H1 (cell line): ENCODE data around the gene FIP1L1. TPM values are rescaled to one million over a fixed set of nuclear protein-coding genes. Genes with fewer than 3 reads are reported as not detected.

Experiments
- CTCF ChIA-PET: fragments of 300-600 bp; sonication (Branson Sonifier 250); formaldehyde crosslinking; loops from one replicate; lab custom pipeline; 2021; ENCODE audit not compliant: partially characterized antibody; lab: Charles Lee
- POLR2A ChIA-PET: fragments of 300-600 bp; sonication (Branson Sonifier 250); formaldehyde crosslinking; loops from one replicate; lab custom pipeline; 2021; ENCODE audit warnings: inconsistent platforms; ENCODE audit not compliant: partially characterized antibody; lab: Charles Lee
- DNase-seq, 2 experiments: peaks; one replicate each; pipeline versions ENCODE4 v3.0.0 to v3.0.0-alpha.2; 2010 to 2022; ENCODE audit warnings: low spot score in 2 of 2, low read depth in 1 of 2, mixed read lengths in 1 of 2
- FAIRE-seq: peaks from 2 replicates; lab custom pipeline; 2011; peaks lifted over from hg19 to GRCh38; lab: Jason Lieb, UNC
- H2AFZ ChIP-seq: 2 replicates; pipeline ENCODE4 v1.8.1; 2012; ENCODE audit warnings: low read length, inconsistent platforms
- H2AK5ac ChIP-seq: 2 replicates; pipeline ENCODE4 v1.6.1; 2013; ENCODE audit warnings: low read depth, low read length
- H2BK120ac ChIP-seq: replicated peaks from 2 replicates; pipeline ENCODE3; 2013; ENCODE audit warnings: low read depth, low read length, inconsistent platforms
- H2BK12ac ChIP-seq: 2 replicates; pipeline ENCODE4 v1.6.1; 2013; ENCODE audit warnings: low read depth, low read length
- H2BK15ac ChIP-seq: 2 replicates; pipeline ENCODE4 v1.6.1; 2013; ENCODE audit warnings: low read length
- H2BK20ac ChIP-seq: 2 replicates; pipeline ENCODE4 v1.6.1; 2013; ENCODE audit warnings: low read length
- H2BK5ac ChIP-seq: 2 replicates; pipeline ENCODE4 v1.6.1; 2013; ENCODE audit warnings: low read depth, low read length
- H3K14ac ChIP-seq: 2 replicates; pipeline ENCODE4 v1.6.1; 2013; ENCODE audit warnings: inconsistent platforms; ENCODE audit not compliant: insufficient read length
- H3K18ac ChIP-seq: 2 replicates; pipeline ENCODE4 v1.6.1; 2013; ENCODE audit warnings: low read length; ENCODE audit errors: extremely low read depth
- H3K23ac ChIP-seq: 2 replicates; pipeline ENCODE4 v1.6.1; 2013; ENCODE audit warnings: inconsistent platforms; ENCODE audit not compliant: insufficient read length
- H3K23me2 ChIP-seq: 2 replicates; pipeline ENCODE4 v1.6.1; 2013; ENCODE audit warnings: low read depth, low read length
- H3K27ac ChIP-seq: 2 replicates; pipeline ENCODE4 v1.6.1; 2011; ENCODE audit warnings: low read depth, low read length, inconsistent platforms
- H3K27me3 ChIP-seq, 4 experiments: replicated peaks in 1 of 4; 1 replicate in 1 of 4; 2 replicates in 3 of 4; pipeline versions ENCODE4 v1.6.1 to v1.8.1; 2011 to 2013; ENCODE audit warnings: low read length in 3 of 4, mild to moderate bottlenecking in 3 of 4, inconsistent platforms in 2 of 4, mixed read lengths in 2 of 4, moderate library complexity in 1 of 4; ENCODE audit not compliant: control insufficient read depth in 3 of 4, insufficient read depth in 3 of 4; ENCODE audit errors: extremely low read depth in 1 of 4
- H3K36me3 ChIP-seq, 4 experiments: 2 replicates each; pipeline versions ENCODE4 v1.6.1 to v1.8.1; 2011 to 2013; ENCODE audit warnings: mild to moderate bottlenecking in 4 of 4, low read length in 3 of 4, moderate library complexity in 2 of 4, control low read depth in 1 of 4, inconsistent platforms in 1 of 4; ENCODE audit not compliant: insufficient read depth in 4 of 4, control insufficient read depth in 2 of 4
- H3K4ac ChIP-seq: replicated peaks from 2 replicates; pipeline ENCODE3; 2013; ENCODE audit warnings: low read length, low read depth, mixed read lengths, inconsistent platforms; ENCODE audit not compliant: insufficient read length
- H3K4me1 ChIP-seq, 4 experiments: replicated peaks in 1 of 4; 1 replicate in 1 of 4; 2 replicates in 3 of 4; pipeline versions ENCODE4 v1.6.1 to v1.8.1; 2011 to 2013; ENCODE audit warnings: low read length in 3 of 4, inconsistent platforms in 2 of 4, mixed read lengths in 1 of 4; ENCODE audit not compliant: insufficient read depth in 4 of 4, control insufficient read depth in 3 of 4
- H3K4me2 ChIP-seq, 2 experiments: 2 replicates each; pipeline versions ENCODE4 v1.6.1 to v1.8.1; 2011 to 2013; ENCODE audit warnings: low read depth in 2 of 2, low read length in 2 of 2, control low read depth in 1 of 2, inconsistent platforms in 1 of 2, mild to moderate bottlenecking in 1 of 2; ENCODE audit not compliant: insufficient read depth in 1 of 2
- H3K4me3 ChIP-seq, 4 experiments: fragments of 200-600, 300-600 bp in 1 of 4; sonication (generic), shearing (Covaris generic), sonication (Bioruptor Twin) in 1 of 4; 2 replicates each; pipeline versions ENCODE4 v1.5.1 to v1.8.1; 2011 to 2016; ENCODE audit warnings: low read length in 4 of 4, low read depth in 3 of 4, control low read depth in 2 of 4, inconsistent platforms in 2 of 4, mild to moderate bottlenecking in 2 of 4, mixed read lengths in 1 of 4, moderate library complexity in 1 of 4; ENCODE audit not compliant: insufficient read depth in 2 of 4; ENCODE audit errors: extremely low read depth in 1 of 4
- H3K56ac ChIP-seq: replicated peaks from 2 replicates; pipeline ENCODE3; 2013; ENCODE audit warnings: low read depth, mild to moderate bottlenecking, mixed read lengths, low read length, inconsistent platforms; ENCODE audit not compliant: insufficient read length
- H3K79me1 ChIP-seq: 2 replicates; pipeline ENCODE4 v1.6.1; 2013; ENCODE audit warnings: low read depth, low read length, control low read depth
- H3K79me2 ChIP-seq, 2 experiments: 2 replicates each; pipeline versions ENCODE4 v1.6.1 to v1.8.1; 2012 to 2013; ENCODE audit warnings: low read length in 2 of 2, mild to moderate bottlenecking in 2 of 2, inconsistent platforms in 1 of 2; ENCODE audit not compliant: insufficient read depth in 2 of 2, control insufficient read depth in 1 of 2
- H3K9ac ChIP-seq, 4 experiments: replicated peaks in 1 of 4; 1 replicate in 1 of 4; 2 replicates in 3 of 4; pipeline versions ENCODE4 v1.6.1 to v1.8.1; 2011 to 2013; ENCODE audit warnings: low read depth in 3 of 4, low read length in 3 of 4, control low read depth in 2 of 4, mild to moderate bottlenecking in 2 of 4, moderate library complexity in 2 of 4, inconsistent platforms in 1 of 4; ENCODE audit errors: extremely low read depth in 1 of 4
- H3K9me3 ChIP-seq, 2 experiments: 2 replicates each; pipeline versions ENCODE4 v1.6.1 to v1.8.1; 2012 to 2013; ENCODE audit warnings: mild to moderate bottlenecking in 2 of 2, moderate library complexity in 2 of 2, control low read depth in 1 of 2, inconsistent platforms in 1 of 2, low read depth in 1 of 2, low read length in 1 of 2, mixed read lengths in 1 of 2; ENCODE audit not compliant: insufficient read depth in 2 of 2
- H4K20me1 ChIP-seq, 2 experiments: replicated peaks in 1 of 2; 2 replicates each; pipeline versions ENCODE3 to v1.8.1; 2011 to 2013; ENCODE audit warnings: inconsistent platforms in 2 of 2, low read length in 2 of 2, mild to moderate bottlenecking in 1 of 2; ENCODE audit not compliant: insufficient read depth in 2 of 2, control insufficient read depth in 1 of 2
- H4K5ac ChIP-seq: 2 replicates; pipeline ENCODE4 v1.6.1; 2013; ENCODE audit warnings: low read length, low read depth, mixed read lengths, inconsistent platforms; ENCODE audit not compliant: insufficient read length
- H4K8ac ChIP-seq: 2 replicates; pipeline ENCODE4 v1.8.0; 2013; ENCODE audit warnings: mild to moderate bottlenecking, moderate library complexity, low read length, inconsistent platforms; ENCODE audit not compliant: insufficient read depth; ENCODE audit errors: extremely low read depth
- H4K91ac ChIP-seq: replicated peaks from 2 replicates; pipeline ENCODE3; 2013; ENCODE audit warnings: low read length, mixed read lengths, inconsistent platforms; ENCODE audit not compliant: insufficient read length
- CTCF ChIP-seq, 3 experiments: IDR thresholded peaks; 1 replicate in 2 of 3; 2 replicates in 1 of 3; pipeline versions ENCODE4 v1.5.1 to v1.6.1; 2011; ENCODE audit warnings: low read length in 3 of 3, mild to moderate bottlenecking in 3 of 3, inconsistent platforms in 2 of 3, low read depth in 1 of 3, moderate library complexity in 1 of 3; ENCODE audit not compliant: insufficient read depth in 1 of 3; ENCODE audit errors: control extremely low read depth in 1 of 3
- SAP30 ChIP-seq: fragments of 300-600 bp; sonication (generic); IDR thresholded peaks from 2 replicates; pipeline ENCODE4 v1.7.1; 2012; ENCODE audit warnings: low read length, moderate library complexity, mild to moderate bottlenecking, inconsistent platforms; ENCODE audit not compliant: insufficient read depth, insufficient replicate concordance
- WGBS, 2 experiments: shearing (Covaris generic) in 1 of 2; methylation state at CpG; one replicate each; pipeline versions ENCODE4 v1.1.6 to v1.1.7; 2013 to 2015; ENCODE audit warnings: low lambda C conversion rate in 2 of 2, mixed read lengths in 2 of 2, inconsistent platforms in 1 of 2, low coverage in 1 of 2, missing lambda C conversion rate in 1 of 2; ENCODE audit not compliant: insufficient replicate concordance in 2 of 2, insufficient coverage in 1 of 2, insufficient read length in 1 of 2; ENCODE audit errors: extremely low coverage in 1 of 2, missing lambda C conversion rate in 1 of 2; 5-methylcytosine and 5-hydroxymethylcytosine counted together
- polyA plus RNA-seq, 7 experiments: library from polyadenylated mRNA; depleted of rRNA in 3 of 7; stranded (reverse) in 5 of 7; unstranded in 2 of 7; fragments of >200 nt in 5 of 7; fragments of 200-250 nt in 2 of 7; gene quantifications; 1 replicate in 5 of 7; 2 replicates in 1 of 7; 4 replicates in 1 of 7; pipeline versions ENCODE4 v1.2.1 to v1.2.3, GENCODE V29; 2011 to 2013; ENCODE audit warnings: missing spikeins in 2 of 7, mixed read lengths in 2 of 7
- total RNA-seq: library from RNA; stranded (reverse); fragmentation: NEBNext Ultra II Directional; extraction: Animal tissue kit (Norgen Biotek cat#: 25700); gene quantifications from 2 replicates; pipeline ENCODE4 v1.2.1, GENCODE V29; 2021

FIP1L1 gene
- total and polyA plus RNA-seq, 2 of the 8 experiments (the other 6 are each of a cell fraction or from before 2014, with no cell fraction given), result 19.5 to 53.7 TPM

- ChIA-PET POLR2A (no interaction called here), CTCF (interaction anchor here (0.6 to 7.5 kb wide), 21 partner anchors 9 to 744 kb away, joined by 3 to 54 read pairs (median 4); no protein-coding TSS in a partner anchor)
- Histone ChIP-seq H4K91ac (no peak overlapping the region), H4K8ac (no peak overlapping the region), H2BK15ac (no peak overlapping the region), H2BK120ac (no peak overlapping the region), H2AK5ac (no peak overlapping the region), H3K56ac (no peak overlapping the region), H3K14ac (no peak overlapping the region), H3K36me3 (no peaks in the 10 kb centered on the region), H2BK5ac (no peak overlapping the region), H2BK12ac (no peak overlapping the region), H3K4me1 (peaks cover 0 to 3% (median 0%) of the 10 kb centered on the region in 4 experiments; a peak in 3 of 7 replicates), H3K4me2 (no peak overlapping the region), H3K79me2 (no peaks in the 10 kb centered on the region), H3K4ac (no peak overlapping the region), H3K79me1 (no peaks in the 10 kb centered on the region), H3K27ac (no peak overlapping the region), H3K9me3 (no peaks in the 10 kb centered on the region), H3K18ac (no peak overlapping the region), H2BK20ac (no peak overlapping the region), H4K20me1 (no peaks in the 10 kb centered on the region), H4K5ac (peak overlapping the region; percentile 41), H3K9ac (no peak overlapping the region), H3K23me2 (no peaks in the 10 kb centered on the region), H2AFZ (no peak overlapping the region; the same call in 1 of the 2 replicates)
- WGBS, 2 experiments, result 69% methylated on average over 6 of the region's 6 CpGs; no CpG with 5 or more reads in 1 of the 2 experiments
- FAIRE-seq, result peak; percentile 13
- DNase-seq, result no peak
- TF ChIP-seq CTCF (IDR thresholded peaks at IDR 0.05; ENCODE audit: control extremely low read depth in 1 of 3, insufficient read depth in 1 of 3, low read depth in 1 of 3, low read length in 3 of 3) (no peak), SAP30 (no peak)
- TF ChIP-seq, all 59 proteins: peak for 0
- Histone ChIP-seq H3K23ac (no peak overlapping the region), H3K4me3 (no peak overlapping the region), H3K27me3 (no peaks in the 10 kb centered on the region)
These were observed 112.9 kb downstream of the FIP1L1 start for GRCh38 chr4:53490161-53490956.
